Left ventricle myocardium inferior (tissue), 1 donor: Measurements from ENCODE around the gene MSI2. TPM values are rescaled to one million over a fixed set of nuclear protein-coding genes. Genes with fewer than 3 reads are reported as not detected.

Source experiments
- DNase-seq: peaks from one replicate; pipeline ENCODE4 v3.0.0-alpha.2; 2020
- H3K27ac ChIP-seq: fragments of 200-600 bp; replicated peaks from 2 replicates; pipeline ENCODE4 v1.8.0; 2021
- H3K27me3 ChIP-seq: fragments of 200-600 bp; 2 replicates; pipeline ENCODE4 v1.8.0; 2021; ENCODE audit warnings: low read depth
- H3K36me3 ChIP-seq: fragments of 200-600 bp; 2 replicates; pipeline ENCODE4 v1.8.0; 2021
- H3K4me1 ChIP-seq: fragments of 200-600 bp; 2 replicates; pipeline ENCODE4 v1.8.0; 2021
- H3K4me3 ChIP-seq: fragments of 200-600 bp; 2 replicates; pipeline ENCODE4 v1.8.0; 2021; ENCODE audit warnings: mild to moderate bottlenecking, moderate library complexity
- H3K9me3 ChIP-seq: fragments of 200-600 bp; replicated peaks from 2 replicates; pipeline ENCODE4 v1.8.0; 2021
- intact Hi-C: fragments of 100-400 bp; cut with micrococcal nuclease; formaldehyde crosslinking; loops from one replicate; pipeline ENCODE4 v1.11.0; 2022
- total RNA-seq: library from RNA; stranded (reverse); fragmentation: NEBNext Ultra II Directional; extraction: Animal tissue kit (Norgen Biotek cat#: 25700); gene quantifications from one replicate; pipeline ENCODE4 v1.2.1, GENCODE V29; 2021
- TF ChIP-seq, protein P1 (sequence below): fragments of 200-600 bp; IDR thresholded peaks from 2 replicates; pipeline ENCODE4 v1.8.0; 2021; ENCODE audit warnings: antibody characterized with exemption, mild to moderate bottlenecking, borderline replicate concordance
- donor health status: DM: no; HTN: yes; CAD: no; lungs with severe emphysema.

Gene MSI2
- total RNA-seq, 1 donor from 2014 or later, result 118 TPM

DNA sequence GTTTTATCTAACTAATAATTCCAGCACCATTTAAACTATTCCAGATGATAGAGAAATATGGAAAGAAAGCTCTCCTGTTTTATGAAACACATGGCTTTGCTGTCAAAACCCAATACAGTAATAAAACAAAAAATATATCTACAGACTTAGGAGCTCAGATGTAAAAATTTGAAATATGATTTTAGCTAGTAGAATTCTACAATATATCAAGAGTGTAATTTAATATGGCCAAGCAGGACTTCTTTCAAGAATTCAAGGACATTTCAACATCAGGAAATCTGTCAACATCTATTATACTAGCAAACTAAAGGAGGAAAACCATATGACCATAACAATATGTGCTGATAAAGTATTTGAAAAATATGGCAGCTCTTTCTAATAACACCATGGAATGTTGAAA, 431.3 kb downstream of the MSI2 start:
- H3K27ac ChIP-seq, result no peak overlapping the region
- DNase-seq, result no peak
- no peaks in the 10 kb centered on the region for H3K9me3 ChIP-seq
- TF ChIP-seq, protein P1, sequence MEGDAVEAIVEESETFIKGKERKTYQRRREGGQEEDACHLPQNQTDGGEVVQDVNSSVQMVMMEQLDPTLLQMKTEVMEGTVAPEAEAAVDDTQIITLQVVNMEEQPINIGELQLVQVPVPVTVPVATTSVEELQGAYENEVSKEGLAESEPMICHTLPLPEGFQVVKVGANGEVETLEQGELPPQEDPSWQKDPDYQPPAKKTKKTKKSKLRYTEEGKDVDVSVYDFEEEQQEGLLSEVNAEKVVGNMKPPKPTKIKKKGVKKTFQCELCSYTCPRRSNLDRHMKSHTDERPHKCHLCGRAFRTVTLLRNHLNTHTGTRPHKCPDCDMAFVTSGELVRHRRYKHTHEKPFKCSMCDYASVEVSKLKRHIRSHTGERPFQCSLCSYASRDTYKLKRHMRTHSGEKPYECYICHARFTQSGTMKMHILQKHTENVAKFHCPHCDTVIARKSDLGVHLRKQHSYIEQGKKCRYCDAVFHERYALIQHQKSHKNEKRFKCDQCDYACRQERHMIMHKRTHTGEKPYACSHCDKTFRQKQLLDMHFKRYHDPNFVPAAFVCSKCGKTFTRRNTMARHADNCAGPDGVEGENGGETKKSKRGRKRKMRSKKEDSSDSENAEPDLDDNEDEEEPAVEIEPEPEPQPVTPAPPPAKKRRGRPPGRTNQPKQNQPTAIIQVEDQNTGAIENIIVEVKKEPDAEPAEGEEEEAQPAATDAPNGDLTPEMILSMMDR, result no peak
- no peaks in the 10 kb centered on the region for H3K27me3 ChIP-seq
- H3K4me1 ChIP-seq, result no peaks in the 10 kb centered on the region
- intact Hi-C loops, result no loop called here
- H3K36me3 ChIP-seq, result no peaks in the 10 kb centered on the region
- H3K4me3 ChIP-seq, result no peak overlapping the region

DNA sequence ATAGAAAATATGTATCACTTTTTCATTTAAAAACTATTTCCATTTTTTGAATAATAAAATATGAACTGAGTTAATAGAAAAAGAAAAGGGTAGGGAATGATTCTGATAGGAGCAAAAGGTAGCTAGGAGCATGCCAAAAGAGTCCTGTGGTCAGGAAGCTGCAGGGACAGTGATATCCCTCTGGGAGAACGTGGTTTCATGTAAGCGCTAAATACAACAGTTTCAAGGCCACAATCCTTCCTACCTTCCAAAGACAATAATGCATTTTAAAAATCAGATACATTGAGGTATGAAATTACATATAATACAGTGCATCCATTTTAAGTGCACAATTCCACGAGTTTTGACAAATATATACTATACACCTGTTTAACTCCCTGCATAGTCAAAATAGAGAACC, 432.9 kb downstream of the MSI2 start:
- TF ChIP-seq, protein P1, result no peak
- H3K4me1 ChIP-seq, result no peaks in the 10 kb centered on the region
- H3K9me3 ChIP-seq, result no peaks in the 10 kb centered on the region
- H3K4me3 ChIP-seq, result no peak overlapping the region
- intact Hi-C loops, result no loop called here
- no peaks in the 10 kb centered on the region for H3K27me3 ChIP-seq
- no peaks in the 10 kb centered on the region for H3K36me3 ChIP-seq
- no peak overlapping the region for H3K27ac ChIP-seq
- no peak for DNase-seq

DNA sequence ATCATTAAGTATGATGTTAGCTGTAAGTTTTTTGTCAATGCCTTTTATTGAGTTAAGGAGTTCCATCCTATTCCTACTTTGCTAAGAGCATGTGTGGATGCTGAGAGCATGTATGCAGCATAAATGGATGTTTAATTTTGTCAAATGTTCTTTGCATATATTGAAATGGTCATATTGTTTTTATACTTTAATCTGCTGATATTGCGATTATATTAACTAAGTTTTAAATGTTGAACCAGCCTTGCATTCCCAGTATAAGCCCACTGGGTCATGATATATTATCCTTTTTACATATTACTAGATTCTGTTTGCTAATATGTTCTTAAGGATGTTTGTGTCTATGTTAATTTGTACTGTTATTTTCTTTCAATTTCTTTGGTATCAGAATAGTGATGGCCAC, 435.6 kb downstream of the MSI2 start:
- TF ChIP-seq, protein P1, result no peak
- DNase-seq, result no peak
- intact Hi-C loops, result no loop called here

DNA sequence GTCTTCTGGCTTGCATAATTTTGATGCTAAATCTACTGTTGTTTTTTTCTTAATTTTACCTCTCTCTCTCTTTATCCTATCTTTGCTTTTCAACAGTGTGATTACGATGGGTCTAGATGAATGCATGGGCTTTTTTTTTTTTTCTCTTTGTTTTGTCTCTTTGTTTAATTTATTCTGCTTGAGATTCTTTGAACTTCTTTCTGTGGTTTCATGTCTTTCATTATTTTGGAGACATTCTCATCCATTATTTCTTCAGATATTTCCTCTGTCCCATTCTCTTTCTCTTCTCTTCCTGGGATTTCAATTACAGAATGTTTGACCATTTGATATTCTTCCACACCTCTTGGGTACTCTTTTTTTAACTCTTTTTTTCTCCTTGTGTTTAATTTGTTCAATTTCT, 436.4 kb downstream of the MSI2 start:
- H3K36me3 ChIP-seq, result no peaks in the 10 kb centered on the region
- intact Hi-C loops, result no loop called here
- no peak overlapping the region for H3K27ac ChIP-seq
- H3K27me3 ChIP-seq, result no peaks in the 10 kb centered on the region
- DNase-seq, result no peak
- H3K4me1 ChIP-seq, result no peaks in the 10 kb centered on the region
- no peaks in the 10 kb centered on the region for H3K9me3 ChIP-seq
- H3K4me3 ChIP-seq, result no peak overlapping the region
- TF ChIP-seq, protein P1, result no peak

More for the DNA sequence above, 435.6 kb downstream of the MSI2 start:
- H3K4me3 ChIP-seq, result no peak overlapping the region
- no peaks in the 10 kb centered on the region for H3K27me3 ChIP-seq
- no peaks in the 10 kb centered on the region for H3K9me3 ChIP-seq
- H3K36me3 ChIP-seq, result no peaks in the 10 kb centered on the region
- H3K27ac ChIP-seq, result no peak overlapping the region
- H3K4me1 ChIP-seq, result no peaks in the 10 kb centered on the region

DNA sequence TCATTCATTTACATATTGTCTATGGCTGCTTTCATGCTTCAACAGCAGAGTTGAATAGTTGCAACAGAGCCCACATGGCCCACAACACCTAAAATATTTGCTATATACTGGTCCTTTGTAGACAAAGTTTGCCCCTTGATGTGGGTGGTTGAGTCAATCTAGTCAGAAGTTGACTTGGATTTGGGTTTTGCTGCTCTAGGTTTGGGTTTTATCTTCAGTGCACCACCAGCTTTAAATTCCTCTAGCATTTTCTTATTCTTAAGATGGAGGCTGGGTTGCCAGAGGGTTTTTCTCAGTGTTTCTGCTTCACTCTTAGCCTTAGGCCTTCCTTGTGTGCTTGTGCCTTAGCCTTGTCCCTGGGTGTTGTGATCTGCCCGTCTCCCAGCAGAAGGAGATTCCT, 437.7 kb downstream of the MSI2 start:
- DNase-seq, result no peak
- Histone ChIP-seq H3K4me1 (no peaks in the 10 kb centered on the region), H3K9me3 (no peaks in the 10 kb centered on the region), H3K36me3 (no peaks in the 10 kb centered on the region), H3K27me3 (no peaks in the 10 kb centered on the region), H3K4me3 (no peak overlapping the region), H3K27ac (no peak overlapping the region)
- TF ChIP-seq, protein P1, result no peak
- intact Hi-C loops, result no loop called here

DNA sequence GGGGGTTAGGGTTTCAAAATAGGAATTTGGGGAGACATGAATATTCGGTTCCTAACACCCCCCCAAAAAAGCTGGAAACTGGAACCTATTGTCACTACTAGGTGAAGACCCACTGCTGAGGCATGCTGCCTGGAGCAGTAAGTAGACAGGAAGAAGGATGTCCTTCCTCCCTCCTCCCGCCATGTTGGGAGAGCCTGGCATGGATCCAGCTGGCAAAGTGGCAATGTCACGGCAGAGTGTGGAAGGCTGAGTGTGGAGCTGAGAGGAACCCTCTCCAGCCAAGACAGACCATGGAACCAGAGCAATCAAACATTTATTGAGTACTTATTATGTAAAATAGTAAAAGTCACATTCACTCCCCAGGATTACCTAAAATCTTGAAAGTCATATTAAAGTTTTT, 439.7 kb downstream of the MSI2 start:
- no peaks in the 10 kb centered on the region for H3K27me3 ChIP-seq
- H3K27ac ChIP-seq, result no peak overlapping the region
- TF ChIP-seq, protein P1, result no peak
- intact Hi-C loops, result no loop called here
- no peaks in the 10 kb centered on the region for H3K36me3 ChIP-seq
- H3K9me3 ChIP-seq, result no peaks in the 10 kb centered on the region
- H3K4me1 ChIP-seq, result no peaks in the 10 kb centered on the region
- no peak overlapping the region for H3K4me3 ChIP-seq
- DNase-seq, result no peak
